BLaER1 (cell line): Measurements from ENCODE around the gene SERPINB1.
A peak's percentile ranks its signal among the peaks of the same experiment; 100 is the strongest.
"Not testable (repeated sequence)": the region's sequence is repeated elsewhere in the genome, so short reads cannot be mapped to it uniquely, and the experiment has no call there.

Source experiments
- H3K27ac ChIP-seq: shearing (Covaris generic); formaldehyde crosslinking; 2 replicates; pipeline ENCODE4 v1.8.1; 2022
- H3K27me3 ChIP-seq: shearing (Covaris generic); formaldehyde crosslinking; 2 replicates; pipeline ENCODE4 v1.8.1; 2022
- H3K36me3 ChIP-seq: shearing (Covaris generic); formaldehyde crosslinking; 2 replicates; pipeline ENCODE4 v1.8.1; 2022
- H3K4me1 ChIP-seq: shearing (Covaris generic); formaldehyde crosslinking; 2 replicates; pipeline ENCODE4 v1.8.1; 2022
- H3K4me2 ChIP-seq: shearing (Covaris generic); formaldehyde crosslinking; 2 replicates; pipeline ENCODE4 v1.8.1; 2022
- H3K4me3 ChIP-seq: shearing (Covaris generic); formaldehyde crosslinking; 2 replicates; pipeline ENCODE4 v1.8.1; 2022
- H3K9ac ChIP-seq: shearing (Covaris generic); formaldehyde crosslinking; 2 replicates; pipeline ENCODE4 v1.8.1; 2022
- H3K9me3 ChIP-seq: shearing (Covaris generic); formaldehyde crosslinking; 2 replicates; pipeline ENCODE4 v1.8.1; 2022
- H4K20me1 ChIP-seq: shearing (Covaris generic); formaldehyde crosslinking; 2 replicates; pipeline ENCODE4 v1.8.1; 2022
- Cebpa-rat ChIP-seq: shearing (Covaris generic); IDR thresholded peaks from 2 replicates; pipeline ENCODE4 v1.8.1; 2022

Gene SERPINB1

DNA sequence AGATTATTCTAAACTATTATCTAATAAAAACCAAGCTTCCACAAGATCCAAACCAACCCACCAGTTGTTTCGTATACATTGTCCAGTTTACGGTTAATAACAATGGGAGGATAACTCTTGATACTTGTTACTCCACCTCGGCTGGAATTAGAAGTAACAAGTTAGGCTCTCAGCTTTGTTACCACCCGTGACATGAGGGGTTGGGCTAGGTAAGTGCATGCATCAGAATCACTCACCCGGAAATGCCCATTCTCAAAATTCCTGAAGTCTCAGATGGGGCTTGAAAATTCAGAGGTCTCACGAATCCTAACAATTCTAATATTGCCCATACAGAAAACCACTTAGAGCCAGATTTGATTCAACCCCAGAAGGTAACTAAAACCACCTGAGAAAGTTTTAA is 27.0 kb upstream of the SERPINB1 start:
- H3K36me3 ChIP-seq, result no peaks in the 10 kb centered on the region
- no peak overlapping the region for H3K27ac ChIP-seq
- peaks cover 11% of the 10 kb centered on the region; the same call in 1 of the 2 replicates for H3K9me3 ChIP-seq
- no peaks in the 10 kb centered on the region for H4K20me1 ChIP-seq
- peak overlapping the region; percentile 42 for H3K4me2 ChIP-seq
- peaks cover 14% of the 10 kb centered on the region for H3K4me1 ChIP-seq
- no peak overlapping the region for H3K4me3 ChIP-seq
- TF ChIP-seq Cebpa-rat, result no peak
- H3K27me3 ChIP-seq, result no peaks in the 10 kb centered on the region
- no peak overlapping the region for H3K9ac ChIP-seq

GRCh38 chr6:2866171-2866846 is 24.6 kb upstream of the SERPINB1 start:
- no peaks in the 10 kb centered on the region for H3K36me3 ChIP-seq
- TF ChIP-seq Cebpa-rat, result no peak
- H4K20me1 ChIP-seq, result no peaks in the 10 kb centered on the region
- peaks cover 30% of the 10 kb centered on the region for H3K4me1 ChIP-seq
- H3K9ac ChIP-seq, result no peak overlapping the region
- H3K4me3 ChIP-seq, result no peak overlapping the region
- H3K4me2 ChIP-seq, result no peak overlapping the region
- no peak overlapping the region for H3K27ac ChIP-seq
- H3K27me3 ChIP-seq, result no peaks in the 10 kb centered on the region
- H3K9me3 ChIP-seq, result peaks cover 11% of the 10 kb centered on the region; the same call in 1 of the 2 replicates

DNA sequence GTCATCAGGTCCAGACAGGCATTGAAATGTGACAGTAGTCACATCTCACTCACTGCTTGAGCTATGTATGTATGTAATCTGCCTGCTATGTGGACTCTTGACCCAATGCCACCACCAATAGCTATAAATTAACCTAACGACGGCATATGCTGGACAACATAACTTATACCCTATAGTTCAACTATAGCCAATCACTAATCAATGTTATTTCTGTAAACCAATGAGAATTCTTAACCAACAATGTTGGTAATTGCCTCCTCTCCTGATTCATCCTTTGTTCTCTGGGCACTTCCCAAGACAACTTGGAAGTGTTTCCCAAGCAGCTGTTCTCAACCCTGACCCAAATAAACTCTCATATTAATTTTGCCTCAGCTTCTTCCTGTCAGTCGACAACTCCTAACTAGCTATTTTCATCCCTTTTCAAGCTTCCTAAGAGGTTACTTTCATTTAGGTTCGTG is 24.1 kb upstream of the SERPINB1 start:
- Histone ChIP-seq H3K9me3 (peaks cover 11% of the 10 kb centered on the region; the same call in 1 of the 2 replicates), H3K9ac (no peak overlapping the region), H3K27me3 (no peaks in the 10 kb centered on the region), H3K4me2 (no peak overlapping the region), H3K36me3 (no peaks in the 10 kb centered on the region), H3K27ac (no peak overlapping the region), H3K4me1 (peaks cover 30% of the 10 kb centered on the region), H3K4me3 (no peak overlapping the region), H4K20me1 (no peaks in the 10 kb centered on the region)
- TF ChIP-seq Cebpa-rat, result no peak

DNA sequence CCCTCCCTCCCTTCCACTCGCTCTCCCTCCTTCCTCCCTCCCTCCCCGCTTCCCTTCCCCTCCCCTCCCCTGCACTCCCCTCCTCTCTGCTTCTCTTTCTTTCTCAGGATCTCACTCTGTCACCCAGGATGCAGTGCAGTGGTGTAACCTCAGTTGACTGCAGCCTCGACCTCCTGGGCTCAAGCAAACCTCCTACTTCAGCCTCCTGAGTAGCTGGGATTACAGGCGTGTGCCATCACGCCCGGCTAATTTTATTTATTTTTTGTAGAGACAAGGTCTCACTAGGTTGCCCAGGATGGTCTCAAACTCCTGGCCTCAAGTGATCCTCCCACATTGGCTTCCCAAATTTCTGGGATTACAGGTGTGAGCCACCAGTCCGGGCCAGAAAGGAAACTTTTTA is 23.6 kb upstream of the SERPINB1 start:
- no peak overlapping the region for H3K27ac ChIP-seq
- no peak overlapping the region for H3K4me2 ChIP-seq
- no peak for TF ChIP-seq Cebpa-rat
- no peaks in the 10 kb centered on the region for H3K27me3 ChIP-seq
- no peak overlapping the region for H3K4me3 ChIP-seq
- H3K9me3 ChIP-seq, result peaks cover 12% of the 10 kb centered on the region; the same call in 1 of the 2 replicates
- H3K4me1 ChIP-seq, result peaks cover 30% of the 10 kb centered on the region
- H3K9ac ChIP-seq, result no peak overlapping the region
- H4K20me1 ChIP-seq, result no peaks in the 10 kb centered on the region
- H3K36me3 ChIP-seq, result no peaks in the 10 kb centered on the region

DNA sequence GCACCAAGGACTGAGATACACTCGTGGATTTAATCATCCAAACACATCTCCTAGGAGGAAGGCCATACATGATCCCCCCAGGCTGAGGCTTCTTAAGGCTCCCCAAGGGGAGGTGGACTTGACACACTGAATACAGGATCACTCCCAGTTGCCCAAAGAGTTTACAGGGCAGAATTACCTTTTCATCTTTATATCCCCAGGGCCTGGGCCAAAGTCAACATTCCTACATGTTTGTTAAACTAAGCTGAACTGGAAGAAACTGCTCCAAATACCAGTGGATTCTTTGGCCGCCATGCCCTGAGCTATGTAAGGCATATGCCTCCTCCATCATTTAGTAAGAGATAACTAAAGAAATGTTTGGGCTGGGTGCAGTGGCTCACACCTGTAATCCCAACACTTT is 22.2 kb upstream of the SERPINB1 start:
- Histone ChIP-seq H3K27ac (no peak overlapping the region), H3K4me3 (no peak overlapping the region), H3K9ac (no peak overlapping the region), H3K27me3 (no peaks in the 10 kb centered on the region), H3K36me3 (no peaks in the 10 kb centered on the region), H3K4me1 (peaks cover 34% of the 10 kb centered on the region), H3K9me3 (peaks cover 10% of the 10 kb centered on the region; the same call in 1 of the 2 replicates), H4K20me1 (no peaks in the 10 kb centered on the region), H3K4me2 (no peak overlapping the region)
- TF ChIP-seq Cebpa-rat, result no peak

- Histone ChIP-seq H3K36me3 (no peaks in the 10 kb centered on the region), H3K4me2 (peak overlapping the region; percentile 53), H3K9me3 (peaks cover 10% of the 10 kb centered on the region; the same call in 1 of the 2 replicates), H4K20me1 (no peaks in the 10 kb centered on the region), H3K27ac (peak overlapping the region; percentile 20; the same call in 1 of the 2 replicates), H3K4me1 (peaks cover 37% of the 10 kb centered on the region), H3K9ac (no peak overlapping the region), H3K27me3 (no peaks in the 10 kb centered on the region), H3K4me3 (no peak overlapping the region)
- TF ChIP-seq Cebpa-rat, result no peak
Measured at GRCh38 chr6:2862712-2863181, 21.1 kb upstream of the SERPINB1 start.

DNA sequence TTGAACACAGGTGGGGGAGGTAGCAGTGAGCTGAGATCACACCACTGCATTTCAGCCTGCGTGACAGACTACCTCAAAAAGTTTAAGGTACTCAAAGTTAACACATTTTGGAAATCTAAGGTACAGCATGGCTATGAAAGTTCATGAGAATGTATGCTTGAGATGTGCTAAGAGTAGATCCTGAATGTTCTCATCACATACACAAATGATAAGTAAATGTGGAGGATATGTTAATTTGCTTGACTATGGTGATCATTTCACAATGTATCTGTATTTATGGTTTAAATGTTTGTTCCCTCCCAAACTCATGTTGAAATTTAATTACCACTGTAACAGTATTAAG is 20.1 kb upstream of the SERPINB1 start:
- peaks cover 46% of the 10 kb centered on the region for H3K4me1 ChIP-seq

DNA sequence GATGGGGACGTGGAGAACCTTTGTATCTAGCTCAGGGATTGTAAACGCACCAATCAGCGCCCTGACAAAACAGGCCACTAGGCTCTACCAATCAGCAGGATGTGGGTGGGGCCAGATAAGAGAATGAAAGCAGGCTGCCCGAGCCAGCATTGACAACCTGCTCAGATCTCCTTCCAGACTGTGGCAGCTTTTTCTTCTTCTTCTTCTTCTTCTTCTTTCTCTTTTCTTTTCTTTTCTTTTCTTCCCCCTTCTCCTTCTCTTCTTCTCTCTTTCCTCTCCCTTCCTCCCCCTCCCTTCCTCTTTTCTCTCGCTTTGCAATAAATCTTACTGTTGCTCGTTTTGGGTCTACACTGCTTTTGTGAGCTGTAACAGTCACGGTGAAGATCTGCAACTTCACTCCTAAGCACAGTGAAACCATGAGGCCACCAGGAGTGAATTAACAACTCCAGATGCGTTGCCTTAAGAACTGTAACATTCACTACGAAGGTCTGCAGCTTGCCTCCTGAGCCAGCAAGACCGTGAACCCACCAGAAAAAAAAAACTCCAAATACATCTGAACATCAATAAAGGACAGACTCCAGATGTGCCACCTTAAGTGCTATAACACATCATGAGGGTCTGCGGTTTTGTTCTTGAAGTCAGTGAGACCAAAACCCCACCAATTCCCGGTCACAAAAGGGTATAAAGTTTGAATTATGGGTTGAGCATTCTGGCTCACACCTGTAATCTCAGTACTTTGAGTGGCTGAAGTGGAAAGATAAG is 19.6 kb upstream of the SERPINB1 start:
- Histone ChIP-seq H3K4me3 (no peak overlapping the region), H4K20me1 (no peaks in the 10 kb centered on the region), H3K4me1 (peaks cover 50% of the 10 kb centered on the region), H3K27ac (no peak overlapping the region), H3K9ac (no peak overlapping the region), H3K27me3 (no peaks in the 10 kb centered on the region), H3K9me3 (peaks cover 10% of the 10 kb centered on the region; the same call in 1 of the 2 replicates), H3K4me2 (no peak overlapping the region), H3K36me3 (no peaks in the 10 kb centered on the region)
- TF ChIP-seq Cebpa-rat, result no peak

More for the DNA sequence above, 20.1 kb upstream of the SERPINB1 start:
- no peak for TF ChIP-seq Cebpa-rat
- H3K4me2 ChIP-seq, result no peak overlapping the region
- H3K36me3 ChIP-seq, result no peaks in the 10 kb centered on the region
- H3K9ac ChIP-seq, result no peak overlapping the region
- H3K27ac ChIP-seq, result no peak overlapping the region
- H3K27me3 ChIP-seq, result no peaks in the 10 kb centered on the region
- H4K20me1 ChIP-seq, result no peaks in the 10 kb centered on the region
- H3K4me3 ChIP-seq, result no peak overlapping the region
- H3K9me3 ChIP-seq, result peaks cover 10% of the 10 kb centered on the region; the same call in 1 of the 2 replicates

- Histone ChIP-seq H3K9me3 (peaks cover 10% of the 10 kb centered on the region; the same call in 1 of the 2 replicates), H3K4me1 (peaks cover 51% of the 10 kb centered on the region)
- not testable (repeated sequence) for H3K27me3 ChIP-seq, H3K36me3 ChIP-seq, H3K9ac ChIP-seq, H3K4me2 ChIP-seq, H3K27ac ChIP-seq, H3K4me3 ChIP-seq, H4K20me1 ChIP-seq
Measured at GRCh38 chr6:2860706-2861059, 19.0 kb upstream of the SERPINB1 start.

DNA sequence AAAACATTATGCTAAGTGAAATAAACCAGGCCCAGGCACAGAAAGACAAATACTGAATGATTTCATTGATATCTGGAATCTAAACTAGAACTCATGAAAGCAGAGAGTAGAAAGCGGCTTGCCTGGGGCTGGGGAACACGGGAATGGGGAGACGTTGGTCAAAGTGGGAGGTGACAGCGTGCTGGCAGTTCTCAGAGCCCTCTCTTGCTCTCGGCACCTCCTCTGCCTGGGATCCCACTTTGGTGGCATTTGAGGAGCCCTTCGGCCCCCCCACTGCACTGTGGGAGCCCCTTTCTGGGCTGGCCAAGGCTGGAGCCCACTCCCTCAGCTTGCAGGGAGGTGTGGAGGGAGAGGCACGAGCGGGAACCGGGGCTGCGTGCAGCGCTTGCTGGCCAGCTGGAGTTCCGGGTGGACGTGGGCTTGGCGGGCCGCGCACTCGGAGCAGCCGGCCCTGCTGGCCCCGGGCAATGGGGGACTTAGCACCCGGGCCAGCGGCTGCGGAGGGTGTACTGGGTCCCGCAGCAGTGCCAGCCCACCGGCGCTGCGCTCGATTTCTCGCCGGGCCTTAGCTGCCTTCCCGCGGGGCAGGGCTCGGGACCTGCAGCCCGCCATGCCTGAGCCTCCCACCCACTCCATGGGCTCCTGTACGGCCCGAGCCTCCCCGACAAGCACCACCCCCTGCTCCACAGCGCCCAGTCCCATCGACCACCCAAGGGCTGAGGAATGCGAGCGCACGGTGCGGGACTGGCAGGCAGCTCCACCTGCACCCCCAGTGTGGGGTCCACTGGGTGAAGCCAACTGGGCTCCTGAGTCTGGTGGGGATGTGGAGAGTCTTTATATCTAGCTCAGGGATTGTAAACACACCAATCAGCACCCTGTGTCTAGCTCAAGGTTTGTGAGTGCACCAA is 18.4 kb upstream of the SERPINB1 start:
- Histone ChIP-seq H3K4me1 (peaks cover 57% of the 10 kb centered on the region), H3K9me3 (peaks cover 10% of the 10 kb centered on the region; the same call in 1 of the 2 replicates)
- H3K27ac ChIP-seq, H3K4me3 ChIP-seq, H3K36me3 ChIP-seq, H4K20me1 ChIP-seq, H3K27me3 ChIP-seq, H3K9ac ChIP-seq, H3K4me2 ChIP-seq: not testable (repeated sequence)
